Measurements from ENCODE around the gene TUBB6. TPM values are rescaled to one million over a fixed set of nuclear protein-coding genes. Genes with fewer than 3 reads are reported as not detected.
A peak's percentile ranks its signal among the peaks of the same experiment; 100 is the strongest.

Gene TUBB6
- total RNA-seq, 6 experiments from 2014 or later: 434 to 602 (median 568) TPM

- H3K4me3 Mint-ChIP-seq: no peak overlapping the region
- peaks cover 2% of the 10 kb centered on the region; the same call in 1 of the 2 replicates for H3K27me3 Mint-ChIP-seq (ENCODE audit: insufficient read depth)
- no peak overlapping the region for H3K27ac Mint-ChIP-seq
- H3K9me3 Mint-ChIP-seq: no peaks in the 10 kb centered on the region
- peaks cover 40% of the 10 kb centered on the region for H3K36me3 Mint-ChIP-seq (ENCODE audit: low read depth)
- no peak for TF ChIP-seq CTCF (IDR thresholded peaks at IDR 0.05)
- no peaks in the 10 kb centered on the region for H3K4me1 Mint-ChIP-seq (ENCODE audit: low read depth)
- DNase-seq: no peak
Observed at GRCh38 chr18:12347895-12348294, 39.9 kb downstream of the TUBB6 start.

GRCh38 chr18:12352188-12352587 lies 44.1 kb downstream of the TUBB6 start:
- Mint-ChIP-seq H3K4me3 (no peak overlapping the region), H3K27ac (no peak overlapping the region), H3K9me3 (no peaks in the 10 kb centered on the region), H3K36me3 (ENCODE audit: low read depth) (peaks cover 36% of the 10 kb centered on the region), H3K4me1 (ENCODE audit: low read depth) (no peaks in the 10 kb centered on the region), H3K27me3 (ENCODE audit: insufficient read depth) (peaks cover 2% of the 10 kb centered on the region; the same call in 1 of the 2 replicates)
- no peak for DNase-seq
- no peak for TF ChIP-seq CTCF (IDR thresholded peaks at IDR 0.05)

GRCh38 chr18:12359515-12359927 lies 51.5 kb downstream of the TUBB6 start:
- Mint-ChIP-seq H3K9me3 (no peaks in the 10 kb centered on the region), H3K27ac (no peak overlapping the region), H3K4me3 (no peak overlapping the region), H3K36me3 (ENCODE audit: low read depth) (peaks cover 26% of the 10 kb centered on the region; the same call in 1 of the 2 replicates), H3K4me1 (ENCODE audit: low read depth) (peaks cover 22% of the 10 kb centered on the region), H3K27me3 (ENCODE audit: insufficient read depth) (no peaks in the 10 kb centered on the region)
- no peak for DNase-seq
- no peak for TF ChIP-seq CTCF (IDR thresholded peaks at IDR 0.05)

GRCh38 chr18:12361770-12362378 lies 53.8 kb downstream of the TUBB6 start:
- TF ChIP-seq CTCF (IDR thresholded peaks at IDR 0.05): no peak
- H3K9me3 Mint-ChIP-seq: no peaks in the 10 kb centered on the region
- no peaks in the 10 kb centered on the region for H3K27me3 Mint-ChIP-seq (ENCODE audit: insufficient read depth)
- peaks cover 31% of the 10 kb centered on the region for H3K36me3 Mint-ChIP-seq (ENCODE audit: low read depth)
- H3K4me3 Mint-ChIP-seq: no peak overlapping the region
- H3K27ac Mint-ChIP-seq: 0 out of 2 replicates have a peak overlapping the region, but pooled peaks have one; percentile 45
- H3K4me1 Mint-ChIP-seq (ENCODE audit: low read depth): peaks cover 22% of the 10 kb centered on the region
- DNase-seq: peak; percentile 12

- no peak for TF ChIP-seq CTCF (IDR thresholded peaks at IDR 0.05)
- no peak overlapping the region for H3K4me3 Mint-ChIP-seq
- H3K27ac Mint-ChIP-seq: no peak overlapping the region
- no peak for DNase-seq
- no peaks in the 10 kb centered on the region for H3K27me3 Mint-ChIP-seq (ENCODE audit: insufficient read depth)
- H3K4me1 Mint-ChIP-seq (ENCODE audit: low read depth): peaks cover 22% of the 10 kb centered on the region
- peaks cover 36% of the 10 kb centered on the region for H3K36me3 Mint-ChIP-seq (ENCODE audit: low read depth)
- H3K9me3 Mint-ChIP-seq: no peaks in the 10 kb centered on the region
Observed at GRCh38 chr18:12362473-12363174, 54.6 kb downstream of the TUBB6 start.
